OCI-LY7 (cell line): Measurements from ENCODE around the gene PAWR.

Source experiments
- CTCF ChIP-seq: fragments of 200-600 bp; sonication (generic); conservative IDR thresholded peaks from 2 replicates; pipeline ENCODE4 v1.5.1; 2014; ENCODE audit warnings: mild to moderate bottlenecking, antibody characterized with exemption, low read length, moderate library complexity, mixed read lengths
- EZH2phosphoT487 ChIP-seq: fragments of 200-600 bp; sonication (generic); IDR thresholded peaks from 2 replicates; pipeline ENCODE4 v1.6.1; 2018; ENCODE audit warnings: low read depth, borderline replicate concordance, mild to moderate bottlenecking, mixed run types, antibody characterized with exemption, low read length, moderate library complexity, mixed read lengths

GRCh38 chr12:79587368-79587767 lies 103.4 kb downstream of the PAWR start:
- TF ChIP-seq EZH2phosphoT487: no peak
- TF ChIP-seq CTCF: no peak
